ENCODE measurements around the gene IFI16. TPM values are rescaled to one million over a fixed set of nuclear protein-coding genes. Genes with fewer than 3 reads are reported as not detected.
"Not testable (repeated sequence)": the region's sequence is repeated elsewhere in the genome, so short reads cannot be mapped to it uniquely, and the experiment has no call there.

IFI16 gene
- total RNA-seq, 2 experiments from 2014 or later, result 388 to 393 TPM

DNA sequence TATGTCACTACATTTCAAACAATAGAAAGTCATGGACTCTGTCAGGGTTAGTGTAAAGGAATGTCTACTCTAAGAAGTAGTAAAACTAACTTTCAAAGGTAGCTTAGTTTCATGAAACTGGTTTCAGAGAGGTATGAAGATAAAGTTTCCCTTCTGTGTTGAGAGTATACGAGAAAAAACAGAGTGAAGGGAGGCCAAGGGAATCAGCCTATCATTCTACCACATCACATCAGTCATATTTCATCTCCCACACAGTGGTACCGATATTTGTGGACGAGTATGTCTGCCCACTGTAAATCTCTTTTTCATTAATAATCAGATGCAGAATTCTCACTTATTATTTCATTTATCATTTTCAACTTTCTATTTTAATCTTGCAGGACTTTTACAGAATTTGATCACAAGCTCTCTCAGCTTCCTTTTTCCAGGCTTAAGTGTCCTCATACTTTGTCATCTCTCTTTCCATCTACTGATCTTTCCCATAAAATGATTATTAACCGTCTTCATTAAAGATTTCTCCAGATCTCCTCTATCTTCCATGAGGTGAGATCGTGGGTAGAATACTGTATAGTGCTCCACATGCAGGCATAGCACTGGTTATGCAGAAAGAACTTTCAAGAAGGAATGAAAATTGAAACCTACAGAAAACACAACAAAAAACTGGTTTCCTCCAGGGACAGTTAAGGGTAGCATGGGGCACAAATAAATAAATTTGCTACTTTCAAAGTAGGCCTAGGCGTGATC lies 11.5 kb upstream of the IFI16 start:
- DNase-seq, result no peak
- ATAC-seq, result peak; percentile 18
- H3K4me1 Mint-ChIP-seq, result peaks cover 38% of the 10 kb centered on the region
- H3K4me3 Mint-ChIP-seq, result peak overlapping the region; percentile 44
- H3K36me3 Mint-ChIP-seq, result peaks cover 33% of the 10 kb centered on the region
- CTCF ChIA-PET, result interaction anchor here (0.6 to 2.9 kb wide), 26 partner anchors 8 to 794 kb away, joined by 3 to 18 read pairs (median 4); partner anchors contain the start of genes AIM2 and IFI16
- no peaks in the 10 kb centered on the region for H3K27me3 Mint-ChIP-seq
- no peaks in the 10 kb centered on the region for H3K9me3 Mint-ChIP-seq (ENCODE audit: low read depth)
- peak overlapping the region; percentile 87 for H3K27ac Mint-ChIP-seq

DNA sequence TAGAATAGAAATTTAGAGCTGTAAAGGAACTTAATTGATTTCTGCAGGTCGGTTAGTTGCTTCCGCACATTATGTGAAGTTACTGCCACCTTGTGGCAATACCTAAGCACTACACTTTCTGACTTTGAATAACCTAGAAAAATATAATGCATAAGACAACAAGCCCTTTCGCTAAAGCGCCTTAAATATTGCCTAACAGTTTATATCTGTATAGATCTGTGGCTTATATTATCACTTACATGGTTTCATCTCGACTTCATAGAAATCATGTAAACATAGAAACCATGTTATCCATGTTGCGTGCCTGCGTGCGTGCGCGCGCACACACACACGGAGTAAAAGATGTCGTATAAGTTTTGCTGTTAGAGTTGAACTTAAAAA lies 10.9 kb upstream of the IFI16 start:
- H3K4me1 Mint-ChIP-seq, result peaks cover 38% of the 10 kb centered on the region
- peaks cover 29% of the 10 kb centered on the region for H3K36me3 Mint-ChIP-seq
- H3K9me3 Mint-ChIP-seq (ENCODE audit: low read depth), result no peaks in the 10 kb centered on the region
- CTCF ChIA-PET, result interaction anchor here (0.6 to 2.9 kb wide), 23 partner anchors 9 to 795 kb away, joined by 3 to 18 read pairs (median 4); partner anchors contain the start of genes AIM2 and IFI16
- H3K27me3 Mint-ChIP-seq, result no peaks in the 10 kb centered on the region
- H3K27ac Mint-ChIP-seq, result peak overlapping the region; percentile 87
- ATAC-seq (peak; percentile 38), DNase-seq (peak; percentile 58)
- peak overlapping the region; percentile 44 for H3K4me3 Mint-ChIP-seq

DNA sequence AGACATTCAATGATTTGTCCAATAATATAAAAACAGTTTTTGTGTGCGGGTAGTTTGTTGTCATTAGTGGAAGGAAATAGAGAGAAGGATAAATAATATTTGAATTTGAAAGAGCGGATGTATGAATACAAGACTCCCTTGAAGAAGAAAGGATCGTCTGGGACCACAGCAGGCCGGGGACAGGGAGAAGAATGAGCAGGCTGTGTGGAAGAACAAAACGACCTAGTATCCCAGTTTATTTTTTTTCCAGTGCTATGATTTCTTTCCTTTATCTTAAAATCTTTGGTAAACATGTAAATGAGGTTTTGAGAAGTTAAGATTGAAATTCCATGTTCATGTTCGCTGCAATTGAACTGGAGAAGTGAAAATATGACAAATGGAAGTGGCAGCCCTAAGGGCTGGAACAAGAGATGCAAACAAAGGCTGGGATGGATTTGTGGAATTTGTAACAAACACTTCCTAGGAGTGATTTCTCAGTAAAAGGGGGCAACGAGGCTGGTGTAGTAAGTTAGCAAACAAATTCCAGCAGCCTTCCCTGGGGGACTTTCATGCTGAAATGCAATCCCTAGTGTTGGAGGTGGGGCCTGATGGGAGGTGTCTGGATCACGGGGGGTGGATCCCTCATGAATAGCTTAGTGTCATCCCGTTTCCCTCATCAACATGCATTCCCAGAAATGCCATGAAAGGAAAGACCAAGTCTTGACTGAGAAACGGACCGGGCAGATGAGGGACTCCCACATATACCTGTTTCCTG lies 10.2 kb upstream of the IFI16 start:
- DNase-seq, result no peak
- peaks cover 26% of the 10 kb centered on the region for H3K36me3 Mint-ChIP-seq
- CTCF ChIA-PET, result interaction anchor here (0.8 to 1.2 kb wide), 2 partner anchors 9 to 10 kb away, joined by 3 to 4 read pairs; no protein-coding TSS in a partner anchor
- H3K27me3 Mint-ChIP-seq, result no peaks in the 10 kb centered on the region
- no peak for ATAC-seq
- H3K27ac Mint-ChIP-seq, result no peak overlapping the region
- H3K4me3 Mint-ChIP-seq, result no peak overlapping the region
- H3K4me1 Mint-ChIP-seq, result peaks cover 38% of the 10 kb centered on the region
- no peaks in the 10 kb centered on the region for H3K9me3 Mint-ChIP-seq (ENCODE audit: low read depth)

DNA sequence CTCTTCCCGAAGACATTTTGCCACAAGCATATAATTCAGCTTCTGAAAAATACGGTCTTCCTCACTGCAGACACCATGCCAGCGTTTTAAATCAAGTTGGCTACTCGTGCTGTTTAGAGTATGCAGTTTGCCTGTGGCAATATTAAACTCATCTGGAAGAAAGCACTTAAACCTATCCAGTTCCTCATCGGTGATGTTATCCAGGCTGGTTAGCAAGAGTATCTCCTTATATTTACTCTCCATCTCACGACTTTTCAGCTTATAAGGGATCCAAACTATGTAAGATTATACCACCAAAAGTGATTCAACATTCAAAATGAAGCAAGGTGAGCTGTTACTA lies 9.7 kb upstream of the IFI16 start:
- DNase-seq (no peak), ATAC-seq (no peak)
- peaks cover 20% of the 10 kb centered on the region for H3K36me3 Mint-ChIP-seq
- CTCF ChIA-PET, result interaction anchor here (0.8 to 1.2 kb wide), 2 partner anchors 9 to 10 kb away, joined by 3 to 4 read pairs; no protein-coding TSS in a partner anchor
- H3K27me3 Mint-ChIP-seq, result no peaks in the 10 kb centered on the region
- no peak overlapping the region for H3K4me3 Mint-ChIP-seq
- H3K9me3 Mint-ChIP-seq (ENCODE audit: low read depth), result no peaks in the 10 kb centered on the region
- peaks cover 38% of the 10 kb centered on the region for H3K4me1 Mint-ChIP-seq
- no peak overlapping the region for H3K27ac Mint-ChIP-seq

DNA sequence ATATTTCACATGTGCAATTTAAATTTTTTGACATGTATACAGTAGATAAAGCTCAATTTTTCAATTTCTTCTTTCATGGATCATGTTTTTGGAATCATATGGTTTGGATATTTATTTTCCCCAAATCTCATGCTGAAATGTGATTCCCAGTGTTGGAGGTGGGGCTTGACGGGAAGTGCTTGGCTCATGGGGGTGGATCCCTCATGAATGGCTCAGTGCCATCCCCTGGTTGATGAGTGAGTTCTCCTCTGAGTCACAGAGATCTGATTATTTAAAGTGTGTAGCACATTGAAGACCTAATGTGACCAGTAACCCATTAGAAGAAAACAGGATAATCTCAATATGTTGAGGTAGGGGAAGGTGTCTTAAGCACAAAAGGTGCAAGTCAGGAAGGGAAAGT lies 9.1 kb upstream of the IFI16 start:
- CTCF ChIA-PET, result interaction anchor here (0.8 to 1.2 kb wide), 2 partner anchors 8 to 11 kb away, joined by 3 to 4 read pairs; no protein-coding TSS in a partner anchor
- H3K9me3 Mint-ChIP-seq (ENCODE audit: low read depth), result no peaks in the 10 kb centered on the region
- H3K27me3 Mint-ChIP-seq, result no peaks in the 10 kb centered on the region
- ATAC-seq (no peak), DNase-seq (no peak)
- peaks cover 17% of the 10 kb centered on the region for H3K36me3 Mint-ChIP-seq
- H3K4me3 Mint-ChIP-seq, result no peak overlapping the region
- no peak overlapping the region for H3K27ac Mint-ChIP-seq
- peaks cover 40% of the 10 kb centered on the region for H3K4me1 Mint-ChIP-seq

DNA sequence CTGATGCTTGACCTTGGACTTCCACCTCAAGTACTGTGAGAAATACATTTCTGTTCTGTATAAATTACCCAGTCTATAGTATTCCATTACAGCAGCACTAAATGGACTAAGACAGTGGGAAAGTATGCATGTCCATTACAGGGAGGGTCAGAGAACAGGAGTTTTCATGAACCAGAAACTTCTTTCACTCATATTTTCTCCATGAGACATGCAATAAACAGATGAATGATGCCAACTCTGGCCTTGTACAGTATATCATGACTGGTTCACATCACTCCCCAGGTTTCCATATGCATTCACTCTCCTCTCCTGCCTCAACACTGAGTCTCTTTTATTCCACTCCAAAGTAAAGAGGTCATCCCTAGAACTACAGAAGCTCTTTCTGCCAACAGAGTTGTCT lies 4.5 kb upstream of the IFI16 start:
- ATAC-seq, result no peak
- Mint-ChIP-seq H3K27ac (no peak overlapping the region), H3K4me1 (peaks cover 36% of the 10 kb centered on the region), H3K36me3 (peaks cover 20% of the 10 kb centered on the region), H3K4me3 (no peak overlapping the region), H3K27me3 (no peaks in the 10 kb centered on the region), H3K9me3 (ENCODE audit: low read depth) (no peaks in the 10 kb centered on the region)
- DNase-seq, result no peak
- CTCF ChIA-PET, result interaction anchor here (0.9 to 1.1 kb wide), 4 partner anchors 63 to 675 kb away, joined by 3 read pairs; no protein-coding TSS in a partner anchor

DNA sequence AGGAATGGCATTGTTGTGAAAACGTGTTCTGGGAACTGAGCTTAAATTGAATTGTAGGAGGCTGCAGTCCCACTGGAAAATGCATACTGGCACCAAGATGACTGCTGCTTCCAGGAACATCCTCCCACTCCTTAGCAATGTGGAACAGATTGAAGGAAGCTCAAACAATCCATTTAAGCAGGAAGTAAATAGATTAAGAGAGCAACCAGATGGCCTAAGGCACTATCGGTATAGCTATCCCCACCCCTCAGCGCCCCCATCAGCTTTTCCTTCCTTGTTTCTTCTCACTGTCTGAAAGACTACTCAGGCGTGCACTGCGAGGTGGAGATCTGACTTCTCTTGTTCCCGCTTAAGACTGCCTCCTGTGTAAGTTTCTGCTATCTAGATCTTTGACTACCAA lies 4.0 kb upstream of the IFI16 start:
- no peak for ATAC-seq
- Mint-ChIP-seq H3K4me3 (no peak overlapping the region), H3K9me3 (ENCODE audit: low read depth) (no peaks in the 10 kb centered on the region), H3K27ac (peak overlapping the region; percentile 4), H3K4me1 (peaks cover 34% of the 10 kb centered on the region), H3K27me3 (no peaks in the 10 kb centered on the region), H3K36me3 (peaks cover 26% of the 10 kb centered on the region)
- no peak for DNase-seq
- CTCF ChIA-PET, result interaction anchor here (0.9 to 1.1 kb wide), 4 partner anchors 63 to 676 kb away, joined by 3 read pairs; no protein-coding TSS in a partner anchor

DNA sequence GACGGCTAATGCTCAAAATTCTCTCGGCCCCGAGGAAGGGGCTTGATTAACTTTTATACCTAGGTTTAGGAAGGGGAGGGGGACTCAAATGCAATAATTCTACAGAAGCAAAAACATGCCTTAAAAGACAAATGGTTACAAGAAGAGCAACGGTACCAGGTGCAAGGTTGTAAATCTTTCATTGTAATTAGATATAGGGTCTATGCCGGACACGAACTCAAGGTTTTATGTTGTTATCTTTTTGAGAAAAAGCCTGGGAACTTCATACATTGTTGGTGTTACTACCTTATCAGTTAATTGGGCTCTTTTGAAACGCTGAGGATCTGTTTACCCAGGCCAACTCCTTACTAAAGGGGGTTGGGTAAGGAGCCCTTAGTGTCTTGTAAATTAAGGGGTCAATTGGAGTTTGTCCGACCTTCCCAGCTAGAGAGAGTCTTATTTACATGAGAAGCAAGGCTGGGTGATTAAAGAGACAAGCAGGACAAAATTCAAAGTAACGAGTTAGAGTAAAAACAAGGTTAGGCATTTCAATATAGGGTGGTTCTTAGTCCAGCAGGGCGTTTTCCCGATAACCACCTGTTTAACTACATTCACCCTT lies 3.4 kb upstream of the IFI16 start:
- ATAC-seq; DNase-seq; H3K9me3 Mint-ChIP-seq (ENCODE audit: low read depth); H3K4me3 Mint-ChIP-seq; H3K27me3 Mint-ChIP-seq: not testable (repeated sequence)
- Mint-ChIP-seq H3K36me3 (peaks cover 30% of the 10 kb centered on the region), H3K27ac (peak overlapping the region; percentile 4), H3K4me1 (peaks cover 33% of the 10 kb centered on the region)
- CTCF ChIA-PET, result interaction anchor here (0.9 to 1.1 kb wide), 4 partner anchors 62 to 676 kb away, joined by 3 read pairs; no protein-coding TSS in a partner anchor

DNA sequence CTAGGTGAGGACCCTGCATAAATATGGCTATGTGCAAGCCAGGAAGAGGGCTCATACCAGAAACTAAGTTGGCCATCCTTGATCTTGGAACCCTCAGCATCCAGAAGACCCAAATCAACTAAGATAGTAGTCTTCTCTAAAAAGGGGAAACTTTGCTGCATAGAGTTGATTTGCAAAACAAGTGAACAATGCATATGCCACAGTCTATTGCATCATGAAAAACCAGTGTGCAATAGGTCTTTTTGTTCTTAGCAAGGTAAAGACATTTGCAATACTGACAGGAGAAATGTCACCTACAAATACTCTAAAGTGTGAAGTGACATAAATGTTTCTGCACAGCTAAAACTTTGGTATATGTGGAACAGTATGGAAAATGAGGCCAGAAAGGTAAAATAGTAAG lies 2.0 kb upstream of the IFI16 start:
- ATAC-seq (no peak), DNase-seq (no peak)
- Mint-ChIP-seq H3K36me3 (peaks cover 40% of the 10 kb centered on the region), H3K27ac (peak overlapping the region; percentile 87), H3K4me1 (peaks cover 33% of the 10 kb centered on the region), H3K27me3 (no peaks in the 10 kb centered on the region), H3K4me3 (no peak overlapping the region), H3K9me3 (ENCODE audit: low read depth) (no peaks in the 10 kb centered on the region)
- CTCF ChIA-PET, result interaction anchor here (0.7 to 4.1 kb wide), 5 partner anchors 10 to 69 kb away, joined by 3 to 16 read pairs (median 3); partner anchors contain the start of gene AIM2

DNA sequence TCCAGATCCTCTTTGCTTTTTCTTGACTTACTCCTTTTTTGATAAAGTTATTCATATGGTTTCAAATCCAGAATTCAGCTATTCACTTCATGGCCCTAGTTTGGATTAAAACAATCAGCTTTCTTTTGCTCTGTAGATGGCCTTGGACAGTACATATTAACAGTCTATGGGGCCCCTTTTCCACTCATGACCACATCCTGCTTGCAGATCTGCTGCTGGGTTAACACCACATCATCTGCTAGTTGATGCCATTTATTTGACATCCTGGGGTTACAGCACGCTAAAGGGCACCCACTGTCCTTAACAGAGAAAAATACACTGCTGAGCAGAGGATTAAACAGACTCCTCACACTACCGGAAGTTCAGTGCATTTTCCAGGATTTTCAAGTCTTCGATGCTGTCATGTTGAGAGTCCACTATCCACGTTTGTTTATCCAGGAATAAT lies 941 bp upstream of the IFI16 start:
- DNase-seq, result peak; percentile 92
- Mint-ChIP-seq H3K36me3 (peaks cover 49% of the 10 kb centered on the region), H3K4me3 (peak overlapping the region; percentile 90), H3K27me3 (no peaks in the 10 kb centered on the region), H3K27ac (peak overlapping the region; percentile 98), H3K9me3 (ENCODE audit: low read depth) (no peaks in the 10 kb centered on the region), H3K4me1 (peaks cover 36% of the 10 kb centered on the region)
- CTCF ChIA-PET, result interaction anchor here (0.9 to 4.1 kb wide), 6 partner anchors 9 to 78 kb away, joined by 3 to 16 read pairs (median 6); partner anchors contain the start of genes AIM2 and PYHIN1
- peak; percentile 70 for ATAC-seq

DNA sequence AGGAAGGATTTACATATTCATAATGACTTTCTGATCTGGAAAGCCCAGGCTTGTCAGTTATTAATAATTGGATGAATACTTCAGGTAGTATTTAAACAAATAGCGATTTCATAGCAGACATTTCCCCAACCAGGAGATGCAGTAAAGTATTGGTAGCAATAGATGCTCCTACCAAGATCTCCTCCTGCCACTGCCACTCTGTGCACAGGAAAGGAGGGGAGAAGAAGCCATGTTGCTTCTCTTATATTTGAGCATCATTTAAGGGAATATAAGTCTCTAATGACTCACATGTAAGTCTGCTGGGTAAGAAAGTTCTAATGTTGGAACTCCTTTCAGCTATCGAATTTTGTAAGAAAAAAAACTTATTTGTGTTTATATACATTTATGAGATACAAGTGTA lies 420 bp upstream of the IFI16 start:
- H3K4me3 Mint-ChIP-seq, result peak overlapping the region; percentile 90
- peaks cover 54% of the 10 kb centered on the region for H3K36me3 Mint-ChIP-seq
- H3K27ac Mint-ChIP-seq, result peak overlapping the region; percentile 98
- peaks cover 40% of the 10 kb centered on the region for H3K4me1 Mint-ChIP-seq
- no peaks in the 10 kb centered on the region for H3K27me3 Mint-ChIP-seq
- ATAC-seq, result peak; percentile 13
- no peak for DNase-seq
- no peaks in the 10 kb centered on the region for H3K9me3 Mint-ChIP-seq (ENCODE audit: low read depth)
- CTCF ChIA-PET, result interaction anchor here (1.1 to 4.1 kb wide), 6 partner anchors 9 to 80 kb away, joined by 3 to 16 read pairs (median 7); partner anchors contain the start of genes AIM2 and PYHIN1

DNA sequence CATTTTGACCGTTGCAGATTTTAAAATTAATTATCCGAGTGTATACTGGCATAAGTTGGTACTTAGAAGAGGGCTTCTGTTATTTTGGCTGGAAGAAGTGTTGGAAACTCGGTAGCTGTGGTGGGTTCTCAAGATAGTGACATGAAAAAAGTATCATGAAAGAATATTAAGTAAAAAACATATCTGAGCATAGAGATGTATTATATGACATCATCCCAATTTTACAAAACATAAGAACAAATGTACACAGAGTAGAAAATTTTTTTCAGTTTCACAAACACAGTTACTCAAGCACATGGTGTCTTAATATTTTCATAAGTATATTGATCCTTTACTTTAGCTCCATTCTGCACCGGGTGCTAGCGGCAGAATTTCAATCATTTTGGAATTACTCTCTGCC lies 684 bp downstream of the IFI16 start:
- no peaks in the 10 kb centered on the region for H3K9me3 Mint-ChIP-seq (ENCODE audit: low read depth)
- H3K27ac Mint-ChIP-seq, result peak overlapping the region; percentile 98
- H3K36me3 Mint-ChIP-seq, result peaks cover 64% of the 10 kb centered on the region
- peak overlapping the region; percentile 90 for H3K4me3 Mint-ChIP-seq
- CTCF ChIA-PET, result interaction anchor here (2.3 to 4.1 kb wide), 3 partner anchors 13 to 78 kb away, joined by 6 to 16 read pairs (median 10); partner anchors contain the start of gene AIM2
- DNase-seq, result no peak
- no peak for ATAC-seq
- H3K27me3 Mint-ChIP-seq, result no peaks in the 10 kb centered on the region
- H3K4me1 Mint-ChIP-seq, result peaks cover 48% of the 10 kb centered on the region

DNA sequence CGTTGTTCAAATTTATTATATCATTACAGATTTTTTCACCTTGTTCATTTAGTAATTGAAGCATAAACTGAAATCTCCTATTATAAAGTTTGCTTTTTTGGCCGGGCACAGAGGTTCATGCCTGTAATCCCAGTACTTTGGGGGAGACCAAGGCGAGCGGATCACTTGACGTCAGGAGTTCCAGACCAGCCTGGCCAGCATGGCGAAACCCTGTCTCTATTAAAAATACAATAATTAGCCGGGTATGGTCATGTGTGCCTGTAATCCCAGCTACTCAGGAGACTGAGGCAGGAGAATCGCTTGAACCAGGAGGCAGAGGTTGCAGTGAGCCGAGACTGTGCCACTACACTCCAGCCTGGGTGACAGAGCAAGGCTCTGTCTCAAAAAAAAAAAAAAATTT lies 1.3 kb downstream of the IFI16 start:
- not testable (repeated sequence) for H3K9me3 Mint-ChIP-seq (ENCODE audit: low read depth); H3K27me3 Mint-ChIP-seq; ATAC-seq
- H3K36me3 Mint-ChIP-seq, result peaks cover 68% of the 10 kb centered on the region
- peaks cover 49% of the 10 kb centered on the region for H3K4me1 Mint-ChIP-seq
- peak overlapping the region; percentile 90 for H3K4me3 Mint-ChIP-seq
- CTCF ChIA-PET, result interaction anchor here (2.3 to 3.0 kb wide), 2 partner anchors 13 to 78 kb away, joined by 6 to 10 read pairs; no protein-coding TSS in a partner anchor
- DNase-seq, result peak; percentile 53
- peak overlapping the region; percentile 98 for H3K27ac Mint-ChIP-seq

All from activated CD8-positive, alpha-beta memory T cell treated with anti-CD3 and anti-CD28 coated beads, Interleukin-2, amount 10 ng/mL, durations not matched to agents 7 days and 5 days (primary cell).